Mucosa of descending colon (tissue), 3 donors: ENCODE measurements around the gene HAUS5. TPM values are rescaled to one million over a fixed set of nuclear protein-coding genes. Genes with fewer than 3 reads are reported as not detected.

Source experiments
- ATAC-seq: fragments of 200-7000 bp; cut with Tn5 transposase; one replicate; pipeline ENCODE4 v1.9.1; 2020; ENCODE audit warnings: mild to moderate bottlenecking, moderate library complexity
- DNase-seq, 3 donors: peaks; one replicate each; pipeline ENCODE4 v3.0.0-alpha.2; 2020
- H3K36me3 ChIP-seq: fragments of 200-600 bp; one replicate; pipeline ENCODE4 v1.8.0; 2021; ENCODE audit warnings: low read depth, mild to moderate bottlenecking
- H3K4me1 ChIP-seq: fragments of 200-600 bp; one replicate; pipeline ENCODE4 v1.8.0; 2021; ENCODE audit warnings: low read depth, mild to moderate bottlenecking
- H3K4me3 ChIP-seq: fragments of 200-600 bp; one replicate; pipeline ENCODE4 v1.8.0; 2021; ENCODE audit warnings: mild to moderate bottlenecking
- H3K9me3 ChIP-seq: fragments of 200-600 bp; one replicate; pipeline ENCODE4 v1.8.0; 2021; ENCODE audit warnings: mild to moderate bottlenecking
- intact Hi-C, 2 donors: fragments of 100-400 bp; cut with DNase I in 1 of 2; cut with micrococcal nuclease in 1 of 2; formaldehyde crosslinking; loops; one replicate each; pipeline versions ENCODE4 v1.11.0 to v1.11.1; 2022; cut with DNase I, micrococcal nuclease
- total RNA-seq, 3 donors: library from RNA; stranded (reverse); fragmentation: NEBNext Ultra II Directional in 2 of 3; extraction: Animal tissue kit (Norgen Biotek cat#: 25700) in 2 of 3; gene quantifications; one replicate each; pipeline versions ENCODE4 v1.2.1 to v1.2.4, GENCODE V29; 2021 to 2023
- TF ChIP-seq, protein P1 (sequence below): fragments of 200-600 bp; IDR thresholded peaks from one replicate; pipeline ENCODE4 v1.8.0; 2022; ENCODE audit warnings: antibody characterized with exemption, mild to moderate bottlenecking
- donor health status: DM: no; HTN: no; CAD: no; lungs with moderate emphysema.
- donor health status: DM: no; HTN: no; CAD: no.
- donor health status: DM: no; HTN: yes; CAD: no.

The HAUS5 gene
- total RNA-seq, 3 donors from 2014 or later, result 6.4 to 13.2 (median 9.0) TPM

DNA sequence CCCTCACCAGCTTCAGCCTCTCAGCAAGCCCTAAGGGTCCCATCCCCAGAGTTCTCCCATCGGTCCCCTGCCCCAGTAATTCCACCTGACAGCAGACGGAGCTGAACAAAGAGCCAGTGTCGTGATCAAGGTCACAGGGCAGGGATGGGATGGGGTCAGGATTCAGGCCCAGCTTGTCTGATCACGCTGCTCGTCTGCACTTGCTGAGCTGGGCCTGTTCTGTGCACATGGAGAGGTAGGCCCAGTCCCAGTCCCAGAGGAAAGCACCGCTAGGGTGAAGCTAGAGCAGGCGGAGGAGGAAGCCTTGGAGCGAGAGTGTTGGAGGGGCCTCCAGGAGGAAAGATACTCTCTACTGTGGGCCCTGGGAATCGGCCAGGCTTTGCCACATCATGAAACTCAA is 9.2 kb downstream of the HAUS5 start:
- no peak for DNase-seq
- no peaks in the 10 kb centered on the region for H3K9me3 ChIP-seq
- no peak for ATAC-seq
- no peaks in the 10 kb centered on the region for H3K36me3 ChIP-seq
- H3K4me1 ChIP-seq, result no peaks in the 10 kb centered on the region
- TF ChIP-seq, protein P1, sequence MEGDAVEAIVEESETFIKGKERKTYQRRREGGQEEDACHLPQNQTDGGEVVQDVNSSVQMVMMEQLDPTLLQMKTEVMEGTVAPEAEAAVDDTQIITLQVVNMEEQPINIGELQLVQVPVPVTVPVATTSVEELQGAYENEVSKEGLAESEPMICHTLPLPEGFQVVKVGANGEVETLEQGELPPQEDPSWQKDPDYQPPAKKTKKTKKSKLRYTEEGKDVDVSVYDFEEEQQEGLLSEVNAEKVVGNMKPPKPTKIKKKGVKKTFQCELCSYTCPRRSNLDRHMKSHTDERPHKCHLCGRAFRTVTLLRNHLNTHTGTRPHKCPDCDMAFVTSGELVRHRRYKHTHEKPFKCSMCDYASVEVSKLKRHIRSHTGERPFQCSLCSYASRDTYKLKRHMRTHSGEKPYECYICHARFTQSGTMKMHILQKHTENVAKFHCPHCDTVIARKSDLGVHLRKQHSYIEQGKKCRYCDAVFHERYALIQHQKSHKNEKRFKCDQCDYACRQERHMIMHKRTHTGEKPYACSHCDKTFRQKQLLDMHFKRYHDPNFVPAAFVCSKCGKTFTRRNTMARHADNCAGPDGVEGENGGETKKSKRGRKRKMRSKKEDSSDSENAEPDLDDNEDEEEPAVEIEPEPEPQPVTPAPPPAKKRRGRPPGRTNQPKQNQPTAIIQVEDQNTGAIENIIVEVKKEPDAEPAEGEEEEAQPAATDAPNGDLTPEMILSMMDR, result no peak
- H3K4me3 ChIP-seq, result no peak overlapping the region
- intact Hi-C loops, result no loop called here

DNA sequence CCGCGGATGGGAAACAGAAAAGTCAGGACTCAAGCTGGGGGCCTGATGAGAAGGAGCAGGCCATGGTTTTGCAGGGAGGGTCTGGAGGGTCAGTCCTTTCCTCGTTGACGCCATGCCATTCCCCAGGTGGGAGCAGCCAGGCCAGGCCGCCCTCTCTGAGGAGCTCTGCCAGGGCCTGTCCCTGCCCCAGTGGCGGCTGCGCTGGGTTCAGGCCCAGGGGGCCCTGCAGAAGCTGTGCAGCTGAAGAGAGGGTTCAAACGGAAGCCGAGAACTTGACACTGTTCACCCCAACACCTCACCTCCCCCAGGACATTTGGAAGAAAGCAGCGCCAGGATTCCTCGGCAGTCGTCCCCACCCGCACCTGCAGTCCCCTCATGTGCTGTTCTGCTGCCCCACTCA is 10.2 kb downstream of the HAUS5 start:
- Histone ChIP-seq H3K9me3 (no peaks in the 10 kb centered on the region), H3K4me1 (no peaks in the 10 kb centered on the region), H3K4me3 (no peak overlapping the region), H3K36me3 (no peaks in the 10 kb centered on the region)
- DNase-seq (no peak), ATAC-seq (no peak)
- intact Hi-C loops, result no loop called here
- TF ChIP-seq, protein P1, result no peak

DNA sequence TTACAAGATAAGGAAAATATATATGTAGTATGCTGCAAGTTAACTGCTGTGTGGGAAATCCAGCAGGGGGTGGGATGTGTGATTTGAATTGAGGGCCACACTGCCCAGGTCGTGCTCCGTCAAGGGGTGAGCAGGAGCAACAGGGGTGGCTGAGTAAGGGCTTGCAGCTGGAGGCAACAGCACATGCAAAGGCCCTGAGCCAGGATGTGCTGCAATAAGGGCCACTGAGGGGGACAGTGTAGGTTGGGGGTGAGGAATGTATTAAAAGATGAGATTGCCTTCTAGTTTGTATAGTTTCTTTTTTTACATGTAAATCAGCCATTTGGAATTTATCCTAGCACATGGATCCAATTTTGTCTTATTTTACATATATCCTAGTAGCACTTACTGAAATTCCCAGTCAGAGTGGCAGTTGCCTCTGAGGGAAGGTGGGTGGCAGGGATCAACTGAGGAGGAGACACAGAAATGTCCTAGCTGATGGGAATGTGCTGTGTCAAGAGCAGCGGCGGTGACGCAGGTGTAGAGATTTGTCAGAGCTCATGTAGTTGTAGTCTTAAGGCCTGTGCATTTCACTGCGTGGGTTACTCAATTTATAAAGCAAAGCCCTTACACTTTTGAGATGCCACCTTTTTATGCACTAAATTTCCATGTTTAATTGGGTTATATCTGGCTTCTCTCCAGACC is 10.9 kb downstream of the HAUS5 start:
- DNase-seq, result no peak
- Histone ChIP-seq H3K36me3 (no peaks in the 10 kb centered on the region), H3K9me3 (no peaks in the 10 kb centered on the region), H3K4me3 (no peak overlapping the region), H3K4me1 (no peaks in the 10 kb centered on the region)
- intact Hi-C loops, result no loop called here
- TF ChIP-seq, protein P1, result no peak
- no peak for ATAC-seq

DNA sequence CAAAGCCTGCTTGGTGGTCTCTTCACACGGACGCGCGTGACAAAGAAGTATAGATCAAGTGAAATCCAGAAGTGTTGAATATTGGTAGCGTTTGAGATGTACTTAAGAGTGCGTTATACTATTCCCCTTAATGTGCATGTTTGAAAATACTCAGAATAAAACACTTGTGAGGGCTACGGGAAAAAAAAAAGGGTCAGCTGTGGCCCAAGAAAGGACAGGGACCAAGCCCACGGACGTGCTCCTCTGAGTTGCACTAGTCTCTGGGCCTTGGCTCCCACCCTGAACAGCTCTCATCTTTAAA is 15.7 kb downstream of the HAUS5 start:
- intact Hi-C loops, result no loop called here
- no peaks in the 10 kb centered on the region for H3K9me3 ChIP-seq
- peaks cover 4% of the 10 kb centered on the region for H3K36me3 ChIP-seq
- ATAC-seq (no peak), DNase-seq (no peak)
- H3K4me3 ChIP-seq, result peak overlapping the region; percentile 94
- H3K4me1 ChIP-seq, result peaks cover 9% of the 10 kb centered on the region
- TF ChIP-seq, protein P1, result no peak

DNA sequence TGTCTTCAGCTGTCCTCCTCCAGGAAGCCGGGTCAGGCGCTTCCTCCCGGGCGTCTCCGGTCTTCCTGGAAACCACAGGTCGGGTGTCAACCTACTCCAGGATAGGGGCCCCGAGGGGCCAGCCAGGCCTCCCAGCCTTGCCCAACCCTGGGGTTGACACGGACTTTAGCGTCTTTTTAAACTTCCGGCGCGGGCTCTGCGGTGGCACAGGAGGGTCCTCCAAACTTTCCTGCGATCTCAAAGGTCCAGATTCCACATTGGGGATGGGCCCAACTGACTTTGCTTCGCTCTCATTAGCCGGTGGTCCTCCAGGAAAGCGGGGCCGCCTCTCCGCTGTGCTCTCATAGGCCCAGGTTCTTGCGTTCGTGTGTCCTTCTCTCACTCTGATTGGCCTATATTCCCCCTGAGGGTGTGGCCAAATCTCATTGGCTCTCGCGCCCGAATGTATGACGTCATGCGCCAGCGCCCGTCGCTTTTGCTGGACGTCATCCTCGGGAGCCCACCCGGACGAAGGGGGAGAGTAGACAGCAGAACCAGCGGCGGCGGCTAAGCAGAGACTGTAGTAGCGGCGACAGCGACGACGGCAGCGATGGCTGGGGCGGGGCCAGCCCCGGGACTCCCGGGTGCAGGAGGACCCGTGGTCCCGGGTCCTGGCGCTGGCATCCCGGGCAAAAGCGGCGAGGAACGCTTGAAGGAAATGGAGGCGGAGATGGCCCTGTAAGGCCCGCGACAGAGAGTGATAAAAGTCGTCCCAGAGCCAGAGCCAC is 16.2 kb downstream of the HAUS5 start, which contains the start of gene RBM42:
Gene RBM42, plus strand, starts transcription at position 472 of the 767 bp plus-strand sequence. Its CDS starts 118 bp downstream, at position 590.
- peak; percentile 100 for ATAC-seq

More for the DNA sequence above, 16.2 kb downstream of the HAUS5 start, which contains the start of gene RBM42:
- peaks cover 4% of the 10 kb centered on the region for H3K36me3 ChIP-seq
- DNase-seq, result peak; percentile 97
- no peaks in the 10 kb centered on the region for H3K9me3 ChIP-seq
- TF ChIP-seq, protein P1, result no peak
- H3K4me3 ChIP-seq, result peak within 1 kb of the TSS; percentile 94
- intact Hi-C loops, result no loop called here
- H3K4me1 ChIP-seq, result peaks cover 9% of the 10 kb centered on the region
